ENCODE data around the gene AKIRIN2. TPM values are rescaled to one million over a fixed set of nuclear protein-coding genes. Genes with fewer than 3 reads are reported as not detected.

AKIRIN2 gene
- total and polyA plus RNA-seq, 10 of the 15 experiments (the other 5 are each of a cell fraction or from before 2014, with no cell fraction given) = 12.7 to 82.2 (median 42.6) TPM

- CTCF ChIA-PET = interaction anchor here (0.6 to 1.1 kb wide), 2 partner anchors 27 to 276 kb away, joined by 3 read pairs; no protein-coding TSS in a partner anchor
Observed at GRCh38 chr6:87654875-87655454, 47.1 kb downstream of the AKIRIN2 start.

GRCh38 chr6:87654122-87654521 lies 47.9 kb downstream of the AKIRIN2 start:
- ChIA-PET SMC1A (ENCODE audit: uncharacterized antibody, unreplicated experiment) (interaction anchor here (0.9 to 2.9 kb wide), 8 partner anchors 9 to 168 kb away, joined by 3 to 7 read pairs (median 3); no protein-coding TSS in a partner anchor), POLR2A (interaction anchor here (1.2 kb wide), 1 partner anchor 42 kb away, joined by 4 read pairs; no protein-coding TSS in a partner anchor), CTCF (interaction anchor here (0.7 to 1.6 kb wide), 3 partner anchors 28 to 476 kb away, joined by 3 to 4 read pairs (median 3); no protein-coding TSS in a partner anchor), RAD21 (ENCODE audit: unreplicated experiment) (interaction anchor here (1.0 kb wide), 2 partner anchors 15 to 28 kb away, joined by 3 read pairs; no protein-coding TSS in a partner anchor)
- H3K79me2 ChIP-seq (ENCODE audit: control insufficient read depth, insufficient read depth, low read length) = no peaks in the 10 kb centered on the region
- H4K20me1 ChIP-seq (ENCODE audit: control insufficient read depth, insufficient read depth) = no peaks in the 10 kb centered on the region
- H2AFZ ChIP-seq (ENCODE audit: control insufficient read depth, low read depth, low read length) = no peak overlapping the region
- no peak for TF ChIP-seq SRF (IDR thresholded peaks at IDR 0.05; ENCODE audit: low read depth in 2 of 2, low read length in 2 of 2)
- TF ChIP-seq, protein P1, sequence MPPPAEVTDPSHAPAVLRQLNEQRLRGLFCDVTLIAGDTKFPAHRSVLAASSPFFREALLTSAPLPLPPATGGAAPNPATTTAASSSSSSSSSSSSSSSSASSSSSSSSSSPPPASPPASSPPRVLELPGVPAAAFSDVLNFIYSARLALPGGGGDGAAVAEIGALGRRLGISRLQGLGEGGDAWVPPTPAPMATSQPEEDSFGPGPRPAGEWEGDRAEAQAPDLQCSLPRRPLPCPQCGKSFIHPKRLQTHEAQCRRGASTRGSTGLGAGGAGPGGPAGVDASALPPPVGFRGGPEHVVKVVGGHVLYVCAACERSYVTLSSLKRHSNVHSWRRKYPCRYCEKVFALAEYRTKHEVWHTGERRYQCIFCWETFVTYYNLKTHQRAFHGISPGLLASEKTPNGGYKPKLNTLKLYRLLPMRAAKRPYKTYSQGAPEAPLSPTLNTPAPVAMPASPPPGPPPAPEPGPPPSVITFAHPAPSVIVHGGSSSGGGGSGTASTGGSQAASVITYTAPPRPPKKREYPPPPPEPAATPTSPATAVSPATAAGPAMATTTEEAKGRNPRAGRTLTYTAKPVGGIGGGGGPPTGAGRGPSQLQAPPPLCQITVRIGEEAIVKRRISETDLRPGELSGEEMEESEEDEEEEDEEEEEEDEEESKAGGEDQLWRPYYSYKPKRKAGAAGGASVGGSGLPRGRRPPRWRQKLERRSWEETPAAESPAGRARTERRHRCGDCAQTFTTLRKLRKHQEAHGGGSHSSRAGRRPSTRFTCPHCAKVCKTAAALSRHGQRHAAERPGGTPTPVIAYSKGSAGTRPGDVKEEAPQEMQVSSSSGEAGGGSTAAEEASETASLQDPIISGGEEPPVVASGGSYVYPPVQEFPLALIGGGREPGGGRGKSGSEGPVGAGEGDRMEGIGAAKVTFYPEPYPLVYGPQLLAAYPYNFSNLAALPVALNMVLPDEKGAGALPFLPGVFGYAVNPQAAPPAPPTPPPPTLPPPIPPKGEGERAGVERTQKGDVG (CRISPR knock-in tag; IDR thresholded peaks at IDR 0.05) = no peak
- no peak for TF ChIP-seq KLF5 (IDR thresholded peaks at IDR 0.05; ENCODE audit: partially characterized antibody)
- TF ChIP-seq NFIC (IDR thresholded peaks at IDR 0.05; ENCODE audit: low read depth, low read length) = no peak
- no peak overlapping the region for H3K4me3 ChIP-seq
- H3K36me3 ChIP-seq (ENCODE audit: control insufficient read depth in 2 of 2, insufficient read depth in 2 of 2, low read length in 1 of 2) = peaks cover 0 to 10% of the 10 kb centered on the region in 2 experiments; a peak in 1 of 4 replicates
- no peak for DNase-seq (ENCODE audit: low read depth, low spot score)
- no peak for ATAC-seq
- no peak overlapping the region for H3K27ac ChIP-seq (ENCODE audit: control insufficient read depth, insufficient read depth)
- WGBS (ENCODE audit: insufficient coverage, insufficient replicate concordance, low lambda C conversion rate, missing lambda C conversion rate) = 100% methylated on average over 1 of the region's 1 CpG
- in situ Hi-C loops (cut with MboI) (no loop called here), intact Hi-C loops (cut with micrococcal nuclease; ENCODE audit: unreplicated experiment) (no loop called here)
- H3K27me3 ChIP-seq (replicated peaks in 1 of 2; ENCODE audit: control insufficient read depth in 2 of 2, insufficient read depth in 2 of 2, low read length in 1 of 2) = no peaks in the 10 kb centered on the region
- 0 out of 2 replicates have a peak, but pooled peaks cover 6% of the 10 kb centered on the region for H3K4me1 ChIP-seq (ENCODE audit: control insufficient read depth, insufficient read depth, low read length)
- no TSS peak for BruUV-seq (replicated peaks)
- no peak overlapping the region for H3K4me2 ChIP-seq (ENCODE audit: control insufficient read depth, insufficient read depth)
- H3K9ac ChIP-seq (ENCODE audit: control insufficient read depth, insufficient read depth, low read length) = no peak overlapping the region
- H3K9me3 ChIP-seq (replicated peaks; ENCODE audit: control insufficient read depth, insufficient read depth, low read length) = no peaks in the 10 kb centered on the region
- peak; percentile 64 for FAIRE-seq

More at GRCh38 chr6:87654875-87655454, 47.1 kb downstream of the AKIRIN2 start:
- Histone ChIP-seq H3K9ac (ENCODE audit: control insufficient read depth, insufficient read depth, low read length) (no peak overlapping the region), H3K27ac (ENCODE audit: control insufficient read depth, insufficient read depth) (no peak overlapping the region), H3K27me3 (replicated peaks in 1 of 2; ENCODE audit: control insufficient read depth in 2 of 2, insufficient read depth in 2 of 2, low read length in 1 of 2) (no peaks in the 10 kb centered on the region), H3K36me3 (ENCODE audit: control insufficient read depth in 2 of 2, insufficient read depth in 2 of 2, low read length in 1 of 2) (peaks cover 0 to 10% of the 10 kb centered on the region in 2 experiments; a peak in 1 of 4 replicates), H3K4me2 (ENCODE audit: control insufficient read depth, insufficient read depth) (no peak overlapping the region), H3K4me1 (ENCODE audit: control insufficient read depth, insufficient read depth, low read length) (0 out of 2 replicates have a peak, but pooled peaks cover 6% of the 10 kb centered on the region), H3K4me3 (no peak overlapping the region), H3K9me3 (replicated peaks; ENCODE audit: control insufficient read depth, insufficient read depth, low read length) (no peaks in the 10 kb centered on the region), H4K20me1 (ENCODE audit: control insufficient read depth, insufficient read depth) (no peaks in the 10 kb centered on the region), H2AFZ (ENCODE audit: control insufficient read depth, low read depth, low read length) (no peak overlapping the region), H3K79me2 (ENCODE audit: control insufficient read depth, insufficient read depth, low read length) (no peaks in the 10 kb centered on the region)
- peak; percentile 31 for FAIRE-seq
- in situ Hi-C loops (cut with MboI) (no loop called here), intact Hi-C loops (cut with micrococcal nuclease; ENCODE audit: unreplicated experiment) (no loop called here)
- ATAC-seq = no peak
- WGBS (ENCODE audit: insufficient coverage, insufficient replicate concordance, low lambda C conversion rate, missing lambda C conversion rate) = 73% methylated on average over 2 of the region's 2 CpGs
- DNase-seq (ENCODE audit: low read depth, low spot score) = no peak
- ChIA-PET POLR2A (interaction anchor here (0.7 to 1.2 kb wide), 3 partner anchors 14 to 43 kb away, joined by 3 to 4 read pairs (median 4); no protein-coding TSS in a partner anchor), SMC1A (ENCODE audit: uncharacterized antibody, unreplicated experiment) (interaction anchor here (0.6 to 2.9 kb wide), 7 partner anchors 10 to 169 kb away, joined by 3 to 7 read pairs (median 3); no protein-coding TSS in a partner anchor), RAD21 (ENCODE audit: unreplicated experiment) (interaction anchor here (0.7 to 1.0 kb wide), 3 partner anchors 14 to 27 kb away, joined by 3 read pairs; no protein-coding TSS in a partner anchor)
- no peak for TF ChIP-seq HDAC2 (IDR thresholded peaks at IDR 0.05)
- no peak for TF ChIP-seq PAX5 (IDR thresholded peaks at IDR 0.05; ENCODE audit: borderline replicate concordance, low read depth, low read length)
- no peak for TF ChIP-seq SREBF2 (IDR thresholded peaks at IDR 0.05; ENCODE audit: low read length)
- no TSS peak for BruUV-seq (replicated peaks)

Data from GM12878 (cell line).